ENCODE data around the gene PPP2R2C.

Gene PPP2R2C

GRCh38 chr4:6472387-6473263, at the start of gene PPP2R2C:
Gene PPP2R2C, minus strand, starts transcription at chr4:6472614. Its CDS starts 385 bp downstream, at chr4:6472229.
- no peak for DNase-seq

GRCh38 chr4:6520978-6521377, 48.6 kb upstream of the PPP2R2C start:
- DNase-seq = no peak

- DNase-seq = no peak
Observed at GRCh38 chr4:6520051-6520636, 47.7 kb upstream of the PPP2R2C start.

- DNase-seq = no peak
Observed at GRCh38 chr4:6517171-6517570, 44.8 kb upstream of the PPP2R2C start.

- no peak for DNase-seq
Observed at GRCh38 chr4:6516762-6517161, 44.3 kb upstream of the PPP2R2C start.

- DNase-seq = no peak
Observed at GRCh38 chr4:6516281-6516680, 43.9 kb upstream of the PPP2R2C start.

- DNase-seq = no peak
Observed at GRCh38 chr4:6513678-6514077, 41.3 kb upstream of the PPP2R2C start.

- DNase-seq = no peak
Observed at GRCh38 chr4:6509587-6509986, 37.2 kb upstream of the PPP2R2C start.

GRCh38 chr4:6507345-6507744, 34.9 kb upstream of the PPP2R2C start:
- no peak for DNase-seq

GRCh38 chr4:6506616-6507140, 34.3 kb upstream of the PPP2R2C start:
- DNase-seq = no peak

GRCh38 chr4:6504900-6505496, 32.6 kb upstream of the PPP2R2C start:
- DNase-seq = no peak

GRCh38 chr4:6502747-6503465, 30.5 kb upstream of the PPP2R2C start:
- DNase-seq = no peak

GRCh38 chr4:6502147-6502546, 29.7 kb upstream of the PPP2R2C start:
- no peak for DNase-seq

- no peak for DNase-seq
Observed at GRCh38 chr4:6501171-6501570, 28.8 kb upstream of the PPP2R2C start.

- no peak for DNase-seq
Observed at GRCh38 chr4:6500481-6501140, 28.2 kb upstream of the PPP2R2C start.

GRCh38 chr4:6499238-6499600, 26.8 kb upstream of the PPP2R2C start:
- no peak for DNase-seq

- no peak for DNase-seq
Observed at GRCh38 chr4:6498511-6499237, 26.3 kb upstream of the PPP2R2C start.

- DNase-seq = no peak
Observed at GRCh38 chr4:6497796-6498195, 25.4 kb upstream of the PPP2R2C start.

GRCh38 chr4:6495736-6496135, 23.3 kb upstream of the PPP2R2C start:
- no peak for DNase-seq

GRCh38 chr4:6495296-6495590, 22.8 kb upstream of the PPP2R2C start:
- no peak for DNase-seq

GRCh38 chr4:6494431-6495295, 22.2 kb upstream of the PPP2R2C start:
- DNase-seq = no peak

Measured in stimulated activated CD4-positive, alpha-beta T cell treated with anti-CD3 and anti-CD28 coated beads, Interleukin-12 subunit alpha, Interleukin-12 subunit beta, amount 100 ng/mL, for 4 hours (primary cell).